ENCODE results near the gene NDUFB10.
"Not testable (repeated sequence)": the region's sequence is repeated elsewhere in the genome, so short reads cannot be mapped to it uniquely, and the experiment has no call there.

NDUFB10 gene

GRCh38 chr16:1922357-1922756 is 37.0 kb upstream of the NDUFB10 start:
- H3K4me3 ChIP-seq = no peak overlapping the region
- H3K27ac ChIP-seq = no peak overlapping the region

GRCh38 chr16:1923299-1924034 is 35.9 kb upstream of the NDUFB10 start:
- H3K4me3 ChIP-seq = no peak overlapping the region
- peak overlapping the region in 3 of 21 experiments; percentile 23 to 54 (median 24) for H3K27ac ChIP-seq

GRCh38 chr16:1924095-1924494 is 35.2 kb upstream of the NDUFB10 start:
- Histone ChIP-seq H3K4me3 (no peak overlapping the region), H3K27ac (peak overlapping the region in 3 of 21 experiments; percentile 23 to 54 (median 24))

GRCh38 chr16:1926271-1926670 is 33.1 kb upstream of the NDUFB10 start:
- no peak overlapping the region for H3K27ac ChIP-seq
- no peak overlapping the region for H3K4me3 ChIP-seq

DNA sequence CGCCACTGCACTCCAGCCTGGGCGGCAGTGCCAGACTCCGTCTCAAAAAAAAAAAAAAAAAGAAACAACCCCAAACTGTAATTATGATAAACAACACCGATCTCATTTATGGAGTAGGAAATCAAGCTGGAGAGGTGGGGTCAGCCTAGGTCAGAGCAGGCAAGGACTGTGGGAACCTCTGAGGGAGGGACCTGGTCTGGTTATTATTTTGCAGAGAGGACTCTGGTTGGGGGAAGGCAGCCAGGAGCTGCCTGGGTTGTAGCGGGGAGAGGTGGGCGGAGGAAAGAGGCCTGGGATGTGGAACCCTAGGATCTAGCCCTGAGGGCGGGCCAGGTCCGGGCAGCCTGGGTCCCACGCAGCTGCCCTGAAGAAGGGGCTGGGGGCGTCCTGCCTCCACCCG is 30.2 kb upstream of the NDUFB10 start:
- Histone ChIP-seq H3K27ac (peak overlapping the region; percentile 24 to 90 (median 80)), H3K4me3 (peak overlapping the region; percentile 38 to 60 (median 47))

- peak overlapping the region; percentile 24 to 90 (median 80) for H3K27ac ChIP-seq
Measured at GRCh38 chr16:1929578-1930337, 29.6 kb upstream of the NDUFB10 start.

DNA sequence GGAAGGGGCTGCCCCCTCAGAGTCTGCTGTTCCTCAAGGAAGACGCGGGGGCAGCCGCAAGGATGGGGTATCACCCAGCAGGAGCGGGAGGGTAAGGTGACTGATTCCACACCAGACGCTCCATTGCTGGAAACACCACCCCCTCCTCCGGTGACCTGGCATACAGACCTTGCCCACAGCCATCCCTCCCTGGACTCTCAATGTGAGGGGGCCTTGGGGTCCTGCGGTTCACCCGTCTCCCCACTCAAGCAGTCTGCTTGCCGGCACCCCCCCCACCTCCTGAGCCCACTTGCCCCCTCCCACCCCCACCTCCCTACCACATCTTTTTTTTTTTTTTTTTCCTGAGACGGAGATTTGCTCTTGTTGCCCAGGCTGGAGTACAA is 29.0 kb upstream of the NDUFB10 start:
- peak overlapping the region in 11 of 21 experiments; percentile 1 to 90 (median 78) for H3K27ac ChIP-seq
- H3K4me3 ChIP-seq = peak overlapping the region in 1 of 7 experiments; percentile 45

More at GRCh38 chr16:1929578-1930337, 29.6 kb upstream of the NDUFB10 start:
- peak overlapping the region; percentile 38 to 60 (median 47) for H3K4me3 ChIP-seq

DNA sequence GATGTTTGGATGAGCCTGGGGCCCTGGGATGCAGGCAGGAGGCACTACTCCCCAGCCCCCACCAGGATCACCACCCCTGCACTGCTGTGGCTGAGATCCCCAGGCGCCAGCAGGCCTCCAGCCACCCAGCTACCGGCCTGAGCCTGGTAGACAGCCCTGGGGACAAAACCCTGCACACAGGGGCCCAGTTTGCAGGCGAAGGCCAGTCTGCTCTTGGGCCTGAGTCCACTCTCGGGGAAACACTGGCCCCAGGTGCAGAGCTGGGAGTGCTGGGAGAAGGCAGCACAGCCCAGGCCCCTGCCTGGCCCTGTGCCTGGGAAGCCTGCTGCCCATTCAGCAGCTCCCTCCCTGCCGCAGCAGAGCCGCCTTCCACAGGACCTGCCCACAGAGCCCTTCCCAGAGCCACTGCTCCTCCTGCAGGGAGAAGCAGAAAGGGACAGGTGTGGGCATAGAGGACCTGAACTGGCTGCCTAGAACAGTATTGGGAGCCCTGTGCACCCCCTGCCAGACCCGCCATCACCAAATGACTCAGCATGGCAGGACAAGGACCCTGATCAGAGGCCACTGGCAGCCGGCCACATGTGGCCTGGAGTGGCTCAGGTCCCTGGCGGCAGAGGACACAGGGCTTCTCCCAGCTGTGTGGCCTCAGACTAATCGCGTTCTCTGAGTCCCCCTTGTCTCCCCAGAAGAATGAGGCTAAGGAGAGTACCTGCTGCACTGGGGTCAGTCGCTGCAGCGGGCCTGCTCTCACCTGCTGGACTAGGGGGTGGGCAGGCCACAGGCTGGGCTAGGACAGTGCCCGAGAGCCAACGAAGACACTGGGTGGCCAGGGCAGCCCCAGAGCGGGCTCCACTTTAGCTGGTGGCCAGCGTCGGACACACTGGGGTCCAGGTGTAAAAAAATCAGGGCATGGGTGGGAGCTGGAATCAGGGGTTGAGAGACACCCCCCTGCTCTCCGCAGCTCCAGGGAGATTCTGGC is 27.0 kb upstream of the NDUFB10 start:
- H3K27ac ChIP-seq = no peak overlapping the region

GRCh38 chr16:1933097-1933661 is 26.2 kb upstream of the NDUFB10 start:
- no peak overlapping the region for H3K4me3 ChIP-seq
- no peak overlapping the region for H3K27ac ChIP-seq

More for the DNA sequence above, 27.0 kb upstream of the NDUFB10 start:
- H3K4me3 ChIP-seq = no peak overlapping the region

GRCh38 chr16:1936945-1937479 is 22.3 kb upstream of the NDUFB10 start:
- no peak overlapping the region for H3K4me3 ChIP-seq
- peak overlapping the region in 1 of 21 experiments; percentile 14 for H3K27ac ChIP-seq

- no peak overlapping the region for H3K4me3 ChIP-seq
- peak overlapping the region in 12 of 21 experiments; percentile 15 to 76 (median 42) for H3K27ac ChIP-seq
Measured at GRCh38 chr16:1938316-1938715, 21.0 kb upstream of the NDUFB10 start.

- Histone ChIP-seq H3K27ac (peak overlapping the region in 14 of 21 experiments; percentile 15 to 76 (median 36)), H3K4me3 (no peak overlapping the region)
Measured at GRCh38 chr16:1938910-1939309, 20.4 kb upstream of the NDUFB10 start.

DNA sequence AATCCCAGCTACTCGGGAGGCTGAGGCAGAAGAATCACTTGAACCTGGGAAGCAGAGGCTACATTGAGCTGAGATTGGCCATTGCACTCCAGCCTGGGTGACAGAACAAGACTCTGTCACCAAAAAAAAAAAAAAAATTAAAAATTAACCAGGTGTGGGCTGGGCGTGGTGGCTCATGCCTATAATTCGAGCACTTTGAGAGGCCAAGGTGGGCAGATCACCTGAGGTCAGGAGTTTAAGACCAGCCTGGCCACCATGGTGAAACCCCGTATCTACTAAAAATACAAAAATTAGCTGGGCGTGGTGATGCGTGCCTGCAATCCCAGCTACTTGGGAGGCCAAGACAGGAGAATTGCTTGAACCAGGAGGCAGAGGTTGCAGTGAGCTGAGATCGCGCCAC is 19.5 kb upstream of the NDUFB10 start:
- H3K4me3 ChIP-seq = not testable (repeated sequence)
- peak overlapping the region in 2 of 21 experiments; percentile 63 to 76 for H3K27ac ChIP-seq

- peak overlapping the region in 1 of 7 experiments; percentile 92 for H3K4me3 ChIP-seq
- peak overlapping the region in 5 of 21 experiments; percentile 21 to 86 (median 76) for H3K27ac ChIP-seq
Measured at GRCh38 chr16:1940273-1941161, 18.8 kb upstream of the NDUFB10 start.

DNA sequence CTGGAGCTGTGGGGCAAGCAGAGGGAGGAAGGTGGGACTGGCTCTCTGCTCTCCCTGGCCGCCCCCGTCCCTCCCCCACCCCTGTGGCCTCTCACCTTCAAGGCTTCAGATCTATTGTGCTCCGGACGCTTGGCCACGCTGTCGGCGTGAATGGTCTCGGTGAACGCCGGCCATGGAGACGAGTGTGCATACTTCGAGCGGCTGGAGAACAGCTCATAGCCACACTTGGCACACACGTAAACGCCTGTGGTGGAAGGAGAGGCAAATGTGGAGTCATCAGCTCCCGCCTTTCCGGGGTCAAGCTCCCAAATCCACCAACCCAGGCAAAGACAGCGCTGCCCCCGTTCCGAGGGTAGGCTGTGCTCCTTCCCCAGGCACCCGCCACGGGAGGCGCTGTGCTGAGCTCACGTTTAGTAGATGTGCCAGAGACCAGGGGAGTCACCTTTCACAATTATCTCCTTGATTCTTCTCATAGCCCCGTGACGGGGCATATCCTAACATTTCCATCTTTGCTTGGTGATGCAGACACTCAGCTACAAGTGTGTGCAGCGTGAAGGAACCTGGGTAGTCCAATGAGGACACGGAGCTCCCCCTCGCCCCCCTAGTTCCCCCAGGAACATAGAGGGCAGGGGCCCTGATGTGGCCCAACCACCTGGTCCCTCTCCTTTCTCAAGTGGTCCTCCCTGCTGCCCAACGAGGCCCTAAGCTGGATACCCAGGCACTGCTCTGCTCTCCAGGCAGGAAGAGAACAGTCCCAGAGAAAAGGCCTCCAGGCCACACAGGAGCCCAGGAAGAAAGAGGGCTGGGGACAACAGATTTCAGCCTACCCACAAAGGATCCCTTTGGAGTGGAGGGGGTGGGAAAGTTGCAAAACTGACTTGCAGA is 17.9 kb upstream of the NDUFB10 start:
- peak overlapping the region in 5 of 7 experiments; percentile 55 to 92 (median 65) for H3K4me3 ChIP-seq
- H3K27ac ChIP-seq = peak overlapping the region in 13 of 21 experiments; percentile 22 to 92 (median 78)

- H3K27ac ChIP-seq = peak overlapping the region; percentile 22 to 92 (median 79)
- H3K4me3 ChIP-seq = peak overlapping the region; percentile 55 to 92 (median 65)
Measured at GRCh38 chr16:1942047-1942809, 17.1 kb upstream of the NDUFB10 start.
